Cerebellar cortex (tissue), 1 donor: ENCODE data around the gene FHIT.

Experiments used
- DNase-seq: peaks from one replicate; pipeline ENCODE4 v3.0.0-alpha.2; 2015; ENCODE audit warnings: low spot score

Gene FHIT

GRCh38 chr3:60160822-60161748 lies 1090.2 kb downstream of the FHIT start:
- peak; percentile 63 for DNase-seq

DNA sequence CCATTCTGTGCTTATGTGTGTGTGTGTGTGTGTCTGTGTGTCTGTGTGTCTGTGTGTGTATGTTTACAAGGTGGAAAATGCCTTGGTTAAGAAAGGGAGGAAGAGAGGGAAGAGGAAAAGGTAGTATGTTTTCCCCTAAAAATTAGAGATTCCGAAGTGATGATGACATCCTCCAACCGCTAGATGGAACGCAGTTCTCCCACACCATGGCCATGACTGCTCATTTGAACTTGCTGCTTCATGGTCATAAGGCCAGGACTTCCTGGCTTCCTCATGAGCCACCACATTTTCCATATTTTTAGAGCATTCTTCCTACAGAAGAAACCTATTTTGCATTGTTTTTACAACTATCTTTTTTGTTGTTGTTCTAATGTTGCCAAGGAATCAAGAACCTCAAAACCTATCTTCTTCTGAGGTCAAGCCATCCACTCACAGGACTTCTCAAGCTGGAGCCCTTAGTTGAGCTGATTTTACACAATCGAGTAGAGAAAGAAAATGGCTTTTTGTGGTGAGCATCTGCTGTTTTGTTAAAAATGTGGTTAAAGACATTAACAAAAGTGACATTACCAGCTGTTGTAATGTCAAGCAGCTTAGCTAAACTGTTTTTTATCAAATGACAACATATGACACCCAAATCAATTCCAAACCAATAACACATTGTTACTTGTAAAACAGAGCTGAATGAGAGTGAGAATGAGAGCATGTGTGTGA lies 1091.0 kb downstream of the FHIT start:
- no peak for DNase-seq

- DNase-seq, result no peak
Measured at GRCh38 chr3:60158035-60158434, 1093.2 kb downstream of the FHIT start.

DNA sequence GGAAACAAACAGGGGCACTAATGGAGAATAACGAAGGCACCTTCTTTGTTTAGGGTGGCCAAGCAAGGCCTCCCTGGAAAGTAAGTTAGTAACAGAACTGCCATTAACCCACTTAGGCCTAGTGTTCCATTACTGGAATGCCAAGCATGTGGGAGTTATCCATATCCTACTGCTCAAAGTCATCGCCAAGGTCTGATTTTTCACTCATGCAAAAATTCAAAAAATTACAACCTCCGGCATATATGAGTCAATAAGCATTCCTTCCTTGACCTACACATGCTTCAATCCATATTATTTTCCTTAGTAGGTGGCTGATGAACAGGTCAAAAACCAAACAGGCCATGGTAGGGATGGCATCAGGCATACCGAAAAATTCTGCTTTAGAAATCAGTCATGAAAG lies 1097.2 kb downstream of the FHIT start:
- DNase-seq, result no peak

GRCh38 chr3:60153221-60153999 lies 1097.8 kb downstream of the FHIT start:
- no peak for DNase-seq

- DNase-seq, result no peak
Measured at GRCh38 chr3:60149501-60149900, 1101.8 kb downstream of the FHIT start.

DNA sequence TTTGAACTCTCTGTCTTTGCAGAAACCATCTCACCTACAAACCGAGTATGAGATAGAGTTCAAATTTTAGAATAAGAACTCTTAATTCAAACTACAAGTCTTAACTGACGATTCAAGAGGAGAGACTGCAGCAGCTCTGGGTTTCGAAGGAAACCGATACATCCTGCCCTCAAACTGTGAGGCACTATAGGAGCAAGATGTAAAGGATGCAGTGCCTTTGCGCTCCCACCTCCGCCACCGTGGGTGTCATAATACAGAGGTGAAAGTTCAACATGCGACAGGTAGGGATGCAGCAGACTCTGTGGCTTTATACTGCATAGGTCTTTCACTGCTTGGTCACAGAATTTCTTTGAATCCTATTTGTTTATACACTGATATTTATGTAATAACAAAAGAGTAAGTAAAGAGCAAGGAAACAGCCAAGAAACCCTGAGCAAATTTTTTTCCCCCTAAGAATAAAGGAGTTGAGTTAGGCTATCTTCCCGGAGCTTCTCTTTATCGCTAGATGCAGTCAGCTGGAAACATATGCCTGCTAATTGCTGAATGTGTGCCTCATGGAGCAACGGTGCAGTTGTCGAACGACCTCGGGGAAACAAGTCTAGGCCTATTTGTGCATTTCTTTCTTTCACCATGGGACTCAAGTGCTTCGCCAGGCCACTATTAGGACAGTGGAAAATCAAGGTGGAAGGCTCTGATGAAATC lies 1103.9 kb downstream of the FHIT start:
- no peak for DNase-seq

DNA sequence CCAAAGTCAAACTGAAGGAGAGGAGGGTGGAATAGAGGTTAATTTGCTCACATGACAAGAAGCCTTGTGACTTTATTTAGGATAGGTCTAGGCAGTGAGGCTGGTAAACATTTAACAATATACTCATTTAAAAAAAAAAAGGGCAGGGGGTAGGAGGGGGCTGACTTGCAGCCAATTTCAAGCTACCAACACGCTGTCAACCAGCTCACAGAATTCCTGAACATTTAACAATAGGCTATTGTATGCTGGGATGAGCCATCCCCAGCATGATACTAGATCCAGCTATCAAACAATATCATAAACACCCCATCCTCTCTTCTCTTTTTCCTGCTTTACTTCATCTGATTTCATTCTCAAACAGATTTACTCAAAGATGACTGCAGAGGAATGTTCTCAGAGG lies 1105.1 kb downstream of the FHIT start:
- DNase-seq, result no peak

- no peak for DNase-seq
Measured at GRCh38 chr3:60144071-60144470, 1107.2 kb downstream of the FHIT start.

DNA sequence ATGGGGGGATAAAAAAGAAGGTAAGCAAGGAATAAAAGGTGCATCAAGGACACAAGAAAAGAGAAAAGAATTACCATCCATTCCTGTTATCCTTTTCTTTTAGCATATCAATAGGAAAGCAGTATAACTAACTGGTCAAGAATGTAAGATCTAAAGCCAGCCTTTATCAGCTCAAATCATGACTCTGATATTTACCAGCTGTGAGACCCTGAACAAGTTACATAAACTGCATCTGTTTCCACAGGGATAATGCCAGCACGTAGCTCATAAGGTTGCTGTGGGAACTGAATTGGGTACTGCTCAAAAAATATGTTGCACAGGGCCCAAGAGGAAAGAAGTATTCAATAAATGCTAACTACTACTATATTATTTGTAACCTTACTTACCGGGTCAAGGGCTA lies 1109.2 kb downstream of the FHIT start:
- no peak for DNase-seq

- DNase-seq, result no peak
Measured at GRCh38 chr3:60140160-60140559, 1111.1 kb downstream of the FHIT start.

DNA sequence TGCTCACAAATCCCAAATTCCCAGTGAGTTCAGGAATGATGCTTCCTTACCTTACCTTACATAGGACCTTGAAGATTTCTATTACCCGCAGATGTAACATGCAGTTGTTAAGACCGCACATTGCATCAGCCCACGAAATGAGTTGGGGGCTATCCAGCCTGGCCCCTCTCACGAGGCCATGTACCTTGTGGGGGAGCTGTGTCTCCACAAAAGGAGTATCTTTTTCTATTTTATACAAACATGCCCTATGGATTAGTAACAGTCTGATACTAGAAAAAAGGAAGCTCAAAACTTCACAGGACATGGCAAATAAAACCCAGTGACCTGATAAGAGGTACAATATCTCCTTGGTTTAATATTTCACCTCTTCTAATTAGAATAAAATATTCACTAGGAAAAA lies 1114.7 kb downstream of the FHIT start:
- DNase-seq, result no peak

DNA sequence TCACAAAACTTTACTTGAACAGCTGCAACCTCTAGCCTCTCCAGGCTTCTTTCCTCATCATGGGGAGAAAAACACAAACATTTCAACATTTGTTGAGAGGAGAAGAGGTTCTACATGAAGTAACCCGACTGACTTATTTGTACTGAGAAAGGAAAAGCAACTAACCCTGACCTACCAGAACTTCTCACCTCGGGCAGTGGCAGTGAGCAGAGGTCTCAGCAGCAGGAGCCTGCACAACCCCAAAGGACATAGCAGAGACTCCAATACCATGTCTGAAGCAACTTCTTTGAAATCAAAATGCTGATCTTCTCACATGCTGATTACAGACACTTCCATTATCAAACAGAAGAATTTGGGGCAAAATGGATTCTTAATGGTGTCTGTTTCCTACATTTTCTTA lies 1115.8 kb downstream of the FHIT start:
- DNase-seq, result no peak

DNA sequence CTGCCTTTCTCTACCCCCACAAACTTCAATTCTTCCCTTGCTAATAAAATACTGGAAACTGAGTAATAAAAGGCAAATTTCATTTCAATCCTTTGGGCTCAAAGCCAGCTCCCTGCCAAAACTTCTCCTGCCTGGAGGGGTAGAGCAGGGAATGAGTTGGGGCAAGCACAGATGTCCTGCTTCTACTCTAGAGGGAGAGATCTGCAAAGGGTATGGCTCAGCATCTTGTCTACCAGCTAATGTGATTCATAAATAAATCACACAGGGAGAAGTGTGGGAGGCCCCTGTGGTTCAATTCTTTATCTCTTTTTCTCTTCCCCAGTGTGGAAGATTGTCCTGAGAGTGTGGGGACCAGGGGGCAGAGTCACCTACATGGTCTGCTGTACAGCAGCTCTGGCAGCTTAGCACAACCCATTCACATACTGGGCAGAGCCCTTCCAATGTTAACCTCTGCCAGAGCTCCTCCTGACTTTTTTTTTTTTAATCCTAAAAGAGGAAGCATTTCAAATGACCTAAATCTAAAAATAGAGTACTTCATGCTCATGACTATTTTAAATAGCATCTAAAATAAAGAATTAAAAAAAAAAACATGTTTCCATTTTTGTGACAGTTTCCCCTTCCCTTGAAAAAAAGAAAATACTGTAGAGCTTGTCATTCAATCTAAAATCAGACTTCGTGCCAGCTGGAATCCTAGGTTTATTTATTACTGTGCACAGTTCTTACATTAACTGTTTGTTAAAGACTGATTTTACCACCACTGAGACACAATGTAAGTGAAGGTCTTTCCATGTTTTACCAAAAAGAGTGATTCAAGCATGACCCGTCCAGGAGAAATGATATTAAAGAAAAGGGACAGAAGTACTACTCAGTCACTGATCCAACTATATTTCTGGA lies 1117.7 kb downstream of the FHIT start:
- no peak for DNase-seq

DNA sequence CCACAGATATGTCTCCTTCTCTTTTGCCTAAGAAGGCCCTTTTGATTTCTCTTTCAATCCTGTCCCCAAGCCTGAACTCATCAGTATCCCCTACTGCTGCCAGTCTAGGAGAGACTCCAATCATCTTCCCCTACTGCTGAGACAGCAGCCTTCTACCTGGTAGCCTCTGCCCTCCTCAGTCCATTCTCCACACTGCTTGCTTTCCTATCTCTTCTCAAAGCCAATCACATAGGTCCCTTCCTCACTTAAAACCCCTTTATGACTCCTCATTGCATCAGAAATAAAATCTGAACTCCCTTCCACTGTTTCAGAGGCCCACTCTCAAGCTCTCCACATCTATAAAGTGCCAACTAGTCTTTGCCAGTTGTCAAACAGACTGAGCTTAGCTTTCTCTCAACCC lies 1119.6 kb downstream of the FHIT start:
- DNase-seq, result no peak

GRCh38 chr3:60126511-60127304 lies 1124.5 kb downstream of the FHIT start:
- no peak for DNase-seq

GRCh38 chr3:60125686-60126085 lies 1125.6 kb downstream of the FHIT start:
- DNase-seq, result no peak

- no peak for DNase-seq
Measured at GRCh38 chr3:60120245-60120644, 1131.0 kb downstream of the FHIT start.

DNA sequence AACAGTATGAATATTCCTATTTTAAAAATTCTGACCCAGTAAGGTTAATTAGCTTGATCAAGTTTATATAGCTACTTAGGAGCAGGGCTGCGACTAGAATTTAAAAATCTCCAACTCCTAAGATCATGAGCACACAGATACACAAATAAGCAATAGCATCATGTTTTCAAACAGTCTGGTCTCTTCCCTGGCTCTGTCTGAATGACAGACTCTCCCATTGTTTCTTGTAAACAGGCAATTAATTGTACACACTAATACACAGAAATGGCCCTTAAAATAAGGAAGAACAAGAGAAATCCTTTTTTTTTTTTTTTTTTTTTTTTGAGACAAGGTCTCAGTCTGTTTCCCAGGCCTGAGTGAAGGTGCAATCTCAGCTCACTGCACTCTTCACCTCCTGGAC lies 1137.1 kb downstream of the FHIT start:
- no peak for DNase-seq

GRCh38 chr3:60107275-60107674 lies 1144.0 kb downstream of the FHIT start:
- DNase-seq, result no peak
